ENCODE measurements around the gene BMPER.

Gene BMPER

DNA sequence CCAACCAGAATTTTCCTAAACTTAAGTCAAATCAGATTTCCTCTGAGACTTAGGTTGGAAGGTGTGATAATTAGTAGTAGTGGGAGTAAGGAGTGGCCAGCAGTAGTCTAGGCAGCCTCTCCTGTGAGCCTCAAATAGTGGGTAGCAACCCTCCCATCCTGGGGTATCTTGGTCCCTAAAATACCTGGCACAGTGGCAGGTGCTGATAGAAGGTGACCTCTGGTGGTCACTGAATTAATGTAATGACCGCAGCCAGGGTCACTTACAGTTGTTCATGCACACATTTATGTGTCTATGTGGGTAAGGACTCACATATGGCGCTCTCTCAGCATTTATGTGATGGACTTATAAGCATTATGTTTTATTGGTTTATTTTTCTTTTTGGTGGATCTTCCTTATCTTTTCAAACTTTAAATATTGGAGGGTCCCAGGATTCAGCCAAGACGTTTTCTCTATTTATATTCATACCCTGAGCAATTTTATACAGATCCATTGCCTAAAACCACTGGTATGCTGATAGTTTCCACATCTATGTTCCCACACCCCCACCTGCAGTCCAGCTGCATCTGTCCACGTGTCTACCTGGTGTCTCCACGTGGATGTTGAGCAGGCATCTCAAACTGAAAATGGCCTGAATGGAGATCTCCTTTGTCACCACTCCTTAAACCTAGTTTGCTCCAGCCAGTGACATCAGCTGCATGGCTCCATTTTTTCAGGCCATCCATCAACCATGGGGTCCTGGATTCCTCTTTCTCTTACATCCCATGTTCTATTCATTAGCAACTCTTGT, 18.3 kb downstream of the BMPER start:
- DNase-seq (ENCODE audit: low spot score), result no peak

- DNase-seq (ENCODE audit: low spot score), result no peak
These were observed 21.2 kb downstream of the BMPER start for GRCh38 chr7:33926535-33926934.

- DNase-seq (ENCODE audit: low spot score), result no peak
These were observed 23.6 kb downstream of the BMPER start for GRCh38 chr7:33928986-33929385.

DNA sequence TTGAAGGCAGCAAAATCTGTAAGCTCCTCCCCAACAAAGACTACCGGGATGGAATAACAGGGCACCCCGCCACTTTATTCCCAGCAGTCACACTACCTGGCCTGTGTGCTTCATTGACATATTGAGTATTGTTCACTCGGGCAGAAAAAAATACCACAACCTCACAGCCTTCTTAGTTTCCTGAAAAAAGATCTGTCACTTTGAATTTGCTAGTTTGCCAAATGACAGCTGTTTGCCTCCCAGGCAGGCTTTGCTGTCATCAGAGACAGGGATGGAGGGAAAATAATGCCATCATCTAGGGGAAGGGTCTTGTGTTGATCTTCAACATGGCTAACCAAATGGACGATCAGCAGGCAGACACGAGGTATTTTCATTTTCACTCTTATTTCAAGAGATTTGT, 26.9 kb downstream of the BMPER start:
- no peak for DNase-seq (ENCODE audit: low spot score)

DNA sequence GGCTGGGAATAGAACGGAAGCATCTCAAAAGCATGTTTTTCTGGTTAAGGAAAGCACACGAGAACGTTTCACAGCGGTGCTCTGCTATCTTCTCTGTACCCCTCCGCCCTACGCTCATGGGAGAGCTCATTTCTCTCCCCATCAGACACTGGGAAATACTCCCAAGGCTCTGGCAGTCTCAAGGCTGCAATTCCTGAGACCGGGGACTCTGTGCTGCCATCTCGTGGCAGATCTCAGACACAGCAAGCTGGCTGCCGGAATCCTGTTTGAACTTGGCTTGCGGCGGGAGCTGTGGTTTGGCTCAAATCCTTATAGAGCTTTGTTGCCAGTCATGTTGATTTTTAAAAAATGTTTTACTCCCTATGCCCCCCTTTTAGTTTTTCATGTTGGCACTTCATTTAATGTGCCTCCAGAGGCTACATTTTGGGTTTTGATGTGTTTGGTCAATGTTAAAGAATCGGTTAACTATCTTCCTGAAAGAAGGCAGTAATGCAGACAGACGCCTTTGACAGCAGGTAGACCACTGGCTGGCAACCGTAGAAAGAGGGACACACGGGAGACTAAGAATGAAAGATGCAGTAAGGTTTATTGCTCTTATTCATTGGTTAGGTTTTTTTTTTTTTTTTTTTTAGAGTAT, 27.6 kb downstream of the BMPER start:
- DNase-seq (ENCODE audit: low spot score), result peak; percentile 85

DNA sequence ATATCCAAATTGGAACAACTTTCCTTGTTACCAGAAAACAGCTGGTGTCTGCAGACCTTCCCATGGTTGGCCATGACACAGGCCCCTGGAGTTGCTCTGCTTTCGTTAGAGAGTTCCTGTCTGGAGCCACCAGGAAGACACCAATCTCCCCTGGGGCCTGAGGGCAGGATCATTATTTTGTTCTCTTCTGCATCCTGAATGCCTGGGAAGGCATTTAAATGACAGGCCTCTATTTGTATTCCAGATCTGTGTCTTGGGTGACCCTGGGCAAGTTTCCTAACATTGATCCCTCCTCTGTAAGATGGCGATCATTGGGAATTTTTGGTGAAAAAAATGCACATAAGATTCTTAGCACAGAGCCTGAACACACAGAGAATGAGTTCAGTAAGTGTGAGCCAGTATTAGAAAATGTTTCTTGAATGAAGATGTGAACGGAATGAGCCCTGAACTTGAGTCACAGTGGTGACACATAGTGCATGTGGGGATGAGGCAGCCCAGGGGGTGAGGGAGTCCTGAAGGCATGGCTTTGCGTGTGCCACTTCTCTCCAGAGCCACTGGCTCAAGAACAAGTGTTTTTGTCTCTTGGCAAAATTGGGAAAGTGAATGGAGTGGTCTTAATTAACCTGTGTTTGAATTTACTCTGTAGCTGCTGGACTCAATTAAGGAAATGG, 28.4 kb downstream of the BMPER start:
- peak; percentile 79 for DNase-seq (ENCODE audit: low spot score)

DNA sequence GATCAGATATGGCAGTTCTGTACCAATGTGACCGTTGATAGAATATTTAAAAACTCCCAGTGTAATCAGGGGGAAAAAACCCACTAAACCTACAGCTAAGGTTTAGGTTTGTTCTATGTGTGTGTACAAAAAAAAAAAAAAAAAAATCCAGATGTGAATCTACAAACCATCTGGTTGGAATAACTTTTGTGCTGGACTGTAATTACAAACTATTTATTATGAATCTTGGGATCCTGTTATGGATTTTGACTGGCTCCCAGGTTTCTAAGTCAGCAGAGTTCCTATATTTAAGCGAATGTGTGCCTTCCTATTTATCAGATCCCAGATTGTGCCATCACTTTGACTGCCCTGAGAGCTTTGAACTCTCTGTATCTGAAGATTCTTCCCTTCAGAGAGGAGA, 29.1 kb downstream of the BMPER start:
- DNase-seq (ENCODE audit: low spot score), result no peak

DNA sequence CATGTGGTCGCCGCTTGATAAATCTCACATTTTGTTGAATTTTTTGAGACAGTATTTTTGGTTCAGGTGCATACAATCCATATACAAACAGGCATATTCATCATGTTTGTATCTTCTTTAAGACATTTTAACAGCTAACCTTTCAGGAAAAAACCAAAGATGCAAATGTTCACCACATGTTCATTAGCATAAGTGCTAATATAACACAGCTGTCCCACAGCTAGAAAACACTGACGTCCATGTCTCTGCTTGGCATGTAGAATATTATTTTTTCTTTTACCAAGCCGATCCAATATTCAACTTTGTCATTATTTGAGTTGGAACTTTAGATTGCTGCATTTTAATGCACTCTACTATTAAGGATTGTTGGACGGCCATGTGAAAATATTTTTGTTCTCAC, 31.2 kb downstream of the BMPER start:
- DNase-seq (ENCODE audit: low spot score), result no peak

DNA sequence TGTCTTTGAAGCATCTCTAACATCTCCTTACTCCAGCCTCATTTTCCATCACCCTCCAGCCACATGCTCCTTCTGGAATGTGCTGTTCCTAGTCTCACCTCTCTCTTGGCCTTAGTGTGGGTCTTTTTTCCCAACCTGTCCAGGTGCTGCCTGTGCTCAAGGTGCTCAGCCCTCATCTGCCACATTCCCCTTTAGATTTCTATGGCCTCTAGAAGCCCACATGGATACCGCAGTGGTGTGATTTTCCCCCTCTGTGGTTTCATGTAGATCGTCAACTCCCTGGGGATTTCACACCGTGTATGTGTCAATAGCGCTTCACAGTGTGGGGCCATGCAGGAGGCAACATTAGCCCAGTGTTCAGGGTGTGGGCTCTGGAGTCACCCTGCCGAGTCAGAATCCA, 32.5 kb downstream of the BMPER start:
- DNase-seq (ENCODE audit: low spot score), result no peak

DNA sequence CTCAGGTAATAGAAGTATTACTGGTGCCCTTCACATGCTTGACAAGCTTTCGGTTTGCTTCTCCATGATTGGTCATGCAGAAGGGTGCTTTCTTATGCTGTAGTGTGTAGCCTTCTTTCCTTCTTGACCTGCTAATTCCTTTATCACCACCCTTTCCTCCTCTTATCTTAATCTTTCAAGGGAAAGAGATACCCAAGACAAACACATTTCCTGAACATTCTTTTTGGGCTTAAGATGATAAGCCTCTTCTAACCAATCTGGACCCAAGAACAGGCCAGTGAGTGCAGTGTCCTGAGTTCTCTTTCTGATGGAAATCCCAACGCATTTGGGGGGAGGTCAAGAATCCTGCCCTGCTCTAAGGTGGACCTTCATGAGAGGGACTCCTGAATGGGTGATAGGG, 33.8 kb downstream of the BMPER start:
- no peak for DNase-seq (ENCODE audit: low spot score)

DNA sequence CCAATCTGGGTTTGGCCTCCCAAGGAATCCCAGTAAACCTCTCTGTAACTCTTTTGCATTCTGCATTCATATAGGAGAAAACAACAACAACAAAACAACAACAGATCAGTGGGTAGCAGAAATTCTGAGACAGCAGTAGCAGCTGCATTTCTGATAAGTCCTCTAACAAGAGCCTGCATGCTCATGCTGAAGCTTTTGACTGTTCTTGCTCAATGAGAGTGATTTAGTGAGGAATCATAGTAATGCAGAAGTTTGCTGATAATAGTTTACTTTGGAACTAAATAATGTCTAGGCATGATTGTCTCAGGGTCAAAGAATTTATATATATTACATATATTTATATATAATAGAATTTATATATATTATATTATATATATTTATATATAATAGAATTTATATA, 35.2 kb downstream of the BMPER start:
- DNase-seq (ENCODE audit: low spot score), result no peak

- DNase-seq (ENCODE audit: low spot score), result no peak
These were observed 36.1 kb downstream of the BMPER start for GRCh38 chr7:33941418-33941817.

DNA sequence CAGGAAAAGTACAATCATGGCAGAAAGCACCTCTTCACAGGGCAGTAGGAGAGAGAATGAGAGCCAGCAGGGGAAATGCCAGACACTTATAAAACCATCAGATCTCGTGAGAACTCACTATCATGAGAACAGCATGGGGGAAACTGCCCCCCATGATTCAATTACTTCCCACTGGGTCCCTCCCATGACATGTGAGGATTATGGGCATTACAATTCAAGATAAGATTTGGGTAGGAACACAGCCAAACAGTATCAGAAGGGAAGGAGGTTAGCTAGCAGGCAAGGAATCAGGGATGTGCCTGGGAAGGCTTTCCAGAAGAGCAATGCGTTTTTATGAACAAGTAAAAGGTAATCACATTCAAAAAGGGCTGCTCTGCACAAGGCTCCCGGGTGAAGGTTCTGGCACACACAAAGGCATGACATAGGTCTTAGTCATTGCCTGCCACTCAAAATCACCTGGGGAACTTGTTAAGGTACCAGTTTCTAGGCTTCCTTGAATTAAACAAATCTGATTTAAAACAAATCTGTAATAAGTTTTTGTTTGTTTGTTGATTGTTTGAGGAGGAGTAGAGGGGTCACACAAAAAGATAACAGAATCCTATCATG, 40.9 kb downstream of the BMPER start:
- no peak for DNase-seq (ENCODE audit: low spot score)

DNA sequence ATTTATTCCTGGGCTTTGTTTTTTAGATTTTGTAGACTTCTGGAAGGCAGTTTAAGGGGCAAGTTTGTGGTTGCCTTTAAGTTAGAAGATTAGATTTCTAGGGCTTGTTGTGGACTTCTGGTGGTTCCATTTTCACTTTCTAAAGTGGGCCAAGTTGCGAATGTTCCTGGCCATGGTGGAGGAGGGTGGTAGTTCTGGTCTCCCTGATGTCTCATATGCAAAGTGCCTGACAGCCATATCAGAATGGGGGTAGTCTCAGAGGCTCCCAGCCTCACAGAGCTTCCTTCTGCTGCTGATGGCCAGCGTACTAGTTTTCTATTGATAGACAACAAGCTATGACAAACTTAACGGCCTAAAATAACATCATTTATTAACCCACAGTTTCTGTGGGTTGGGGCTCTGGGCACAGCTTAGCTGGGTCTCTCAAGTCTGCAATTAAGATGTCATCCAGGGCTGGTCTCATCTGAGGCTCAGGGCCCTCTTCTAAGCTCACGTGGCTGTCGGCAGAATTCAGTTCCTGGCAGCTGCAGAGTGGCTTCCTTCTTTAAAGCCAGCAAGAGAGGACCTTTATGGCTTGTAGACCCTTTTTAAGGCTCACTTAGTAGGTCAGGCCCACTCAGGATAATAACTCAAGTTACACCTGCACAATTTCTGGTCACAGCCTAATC, 44.8 kb downstream of the BMPER start:
- no peak for DNase-seq (ENCODE audit: low spot score)

DNA sequence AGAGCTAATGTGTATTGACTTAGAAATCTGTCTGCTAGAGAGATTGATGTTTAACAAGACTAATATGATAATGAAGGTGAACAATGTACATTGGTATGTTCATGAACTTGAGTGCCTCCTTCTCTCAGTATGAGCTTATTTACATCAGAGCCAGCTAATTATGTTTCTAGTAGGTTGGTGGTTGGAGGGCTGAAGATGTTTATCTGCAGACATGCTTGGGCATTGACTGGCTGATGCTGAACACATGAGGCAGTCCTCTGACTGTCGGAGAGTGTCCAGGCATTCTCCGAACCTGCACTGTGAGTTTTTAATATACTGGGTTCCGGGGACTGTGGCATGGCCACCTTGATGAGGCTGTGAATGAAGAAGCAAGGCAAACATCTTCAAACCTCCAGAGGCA, 47.5 kb downstream of the BMPER start:
- DNase-seq (ENCODE audit: low spot score), result no peak

GRCh38 chr7:33958104-33958503, 52.8 kb downstream of the BMPER start:
- DNase-seq (ENCODE audit: low spot score), result no peak

GRCh38 chr7:33959676-33960075, 54.3 kb downstream of the BMPER start:
- no peak for DNase-seq (ENCODE audit: low spot score)

DNA sequence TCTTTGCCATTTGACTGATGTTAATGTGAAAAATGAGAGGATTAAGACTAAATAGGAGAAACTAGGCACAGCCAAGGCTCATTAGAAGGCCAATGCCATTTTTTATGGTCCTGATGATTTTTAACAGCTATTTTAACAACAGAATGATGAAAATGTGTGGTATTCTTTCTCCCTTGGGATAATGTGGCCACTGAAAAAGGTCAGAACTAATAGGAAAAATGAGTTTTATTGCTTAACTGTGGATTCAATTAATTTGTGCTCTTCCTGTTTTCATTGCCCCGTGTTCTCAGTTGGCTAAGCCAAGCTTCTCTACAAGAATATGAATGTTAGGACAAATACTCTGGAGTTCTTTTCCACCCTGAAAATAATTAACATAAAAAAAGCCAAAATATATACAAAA, 56.6 kb downstream of the BMPER start:
- DNase-seq (ENCODE audit: low spot score), result no peak

DNA sequence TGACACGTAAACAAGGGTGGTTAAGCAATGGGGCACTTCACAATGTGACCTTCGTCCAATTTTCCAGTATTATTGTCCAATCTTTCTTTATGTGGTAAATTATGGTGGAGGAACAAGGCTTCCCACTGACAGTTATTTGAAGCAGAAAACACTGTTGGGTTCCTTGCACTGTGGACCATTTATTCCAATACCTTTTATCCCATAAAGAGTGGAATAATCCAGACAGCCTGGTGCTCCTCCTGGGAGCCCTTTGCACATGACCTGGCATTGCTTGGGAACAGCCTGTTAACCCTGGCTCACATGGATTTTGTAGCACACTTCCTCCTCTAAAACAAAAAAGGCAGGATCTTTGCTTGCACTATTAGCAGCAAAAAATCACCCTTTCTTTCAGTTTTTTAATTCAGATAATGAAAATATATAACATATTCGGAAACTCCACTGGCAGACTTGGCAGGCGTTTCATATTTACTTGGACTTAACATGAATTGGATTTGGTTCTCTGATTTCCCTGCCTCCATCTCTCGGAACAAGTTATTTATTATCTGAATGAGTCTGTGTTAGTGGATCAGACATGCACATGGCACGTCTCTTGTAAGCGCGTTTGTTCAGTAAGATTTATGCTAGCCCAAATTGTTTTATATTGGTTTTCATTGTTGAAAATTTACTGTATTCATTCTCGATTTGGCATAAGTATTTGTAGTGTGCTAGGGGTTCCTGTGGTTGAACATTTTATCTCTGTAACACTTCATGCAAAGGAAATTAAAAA, 59.3 kb downstream of the BMPER start:
- DNase-seq (ENCODE audit: low spot score), result no peak

DNA sequence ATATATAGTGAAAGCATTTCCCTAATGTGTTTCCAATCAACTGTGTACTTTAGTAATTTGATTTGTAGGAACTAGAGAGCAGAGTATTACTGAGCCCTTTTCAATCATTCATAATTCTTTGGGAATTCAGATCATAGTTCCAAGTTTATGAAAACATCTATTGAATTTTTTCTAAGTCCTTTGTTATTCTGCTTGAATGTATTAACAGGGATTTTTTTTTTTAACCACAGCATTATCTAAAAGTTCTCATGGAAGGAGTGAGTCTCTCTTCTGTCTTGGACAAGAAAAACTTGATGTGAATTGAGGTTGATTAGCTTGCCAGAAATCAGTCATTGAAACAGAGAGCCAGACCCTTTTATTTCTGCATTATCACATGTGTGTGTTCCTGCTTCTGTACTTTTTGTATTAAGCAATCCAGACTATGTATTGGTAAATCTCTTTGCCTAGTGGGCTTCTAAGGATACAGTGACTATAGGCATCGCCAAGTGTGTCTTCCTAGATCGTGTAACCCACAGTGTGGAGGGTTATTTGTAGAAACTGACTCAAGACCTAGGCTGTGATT, 59.9 kb downstream of the BMPER start:
- DNase-seq (ENCODE audit: low spot score), result no peak

- DNase-seq (ENCODE audit: low spot score), result no peak
These were observed 63.3 kb downstream of the BMPER start for GRCh38 chr7:33968591-33968990.

Measured in AG08396 (cell line).